GM12872 (cell line): ENCODE measurements around the gene ACAP3.

Source experiments
- CTCF ChIP-seq: IDR thresholded peaks from 3 replicates; pipeline ENCODE4 v1.5.1; 2011; ENCODE audit warnings: low read depth, mild to moderate bottlenecking, low read length, moderate library complexity; ENCODE audit not compliant: insufficient read depth

The ACAP3 gene

GRCh38 chr1:1291548-1292441 is 15.9 kb downstream of the ACAP3 start:
- peak; percentile 77 for TF ChIP-seq CTCF

GRCh38 chr1:1291023-1291528 is 16.7 kb downstream of the ACAP3 start:
- TF ChIP-seq CTCF: no peak

GRCh38 chr1:1290238-1290731 is 17.4 kb downstream of the ACAP3 start:
- peak; percentile 64; the same call in 2 of the 3 replicates for TF ChIP-seq CTCF

- no peak for TF ChIP-seq CTCF
These were observed 20.2 kb downstream of the ACAP3 start for GRCh38 chr1:1287288-1288110.

- no peak for TF ChIP-seq CTCF
These were observed 21.1 kb downstream of the ACAP3 start for GRCh38 chr1:1286313-1287261.

- no peak for TF ChIP-seq CTCF
These were observed 22.0 kb downstream of the ACAP3 start for GRCh38 chr1:1285611-1286311.
